Transverse colon (tissue), 4 donors: ENCODE results near the gene FAM9B. TPM values are rescaled to one million over a fixed set of nuclear protein-coding genes. Genes with fewer than 3 reads are reported as not detected.

ENCODE experiments used
- DNase-seq: peaks from one replicate; pipeline ENCODE4 v3.0.0-alpha.2; 2019
- H3K27ac ChIP-seq, 4 donors: fragments of 200-600 bp; sonication (generic); 2 replicates each; pipeline ENCODE4 v1.5.1; 2016 to 2018; ENCODE audit warnings: inconsistent platforms in 4 of 4
- H3K27me3 ChIP-seq: fragments of 200-600 bp; sonication (generic); 2 replicates; pipeline ENCODE4 v1.5.1; 2017; ENCODE audit warnings: inconsistent platforms
- H3K36me3 ChIP-seq, 4 donors: fragments of 200-600 bp; sonication (generic); 2 replicates each; pipeline ENCODE4 v1.5.1; 2017 to 2019; ENCODE audit warnings: inconsistent platforms in 4 of 4
- H3K4me1 ChIP-seq, 4 donors: fragments of 200-600 bp; sonication (generic); 2 replicates each; pipeline ENCODE4 v1.5.1; 2017 to 2020; ENCODE audit warnings: inconsistent platforms in 4 of 4
- H3K4me3 ChIP-seq, 4 donors: fragments of 200-600 bp; sonication (generic); 1 replicate in 1 of 4; 2 replicates in 3 of 4; pipeline versions ENCODE4 v1.5.1 to v1.6.1; 2017 to 2019; ENCODE audit warnings: inconsistent platforms in 4 of 4
- H3K9me3 ChIP-seq, 2 donors: fragments of 200-600 bp; sonication (generic); 2 replicates each; pipeline ENCODE4 v1.5.1; 2017 to 2019; ENCODE audit warnings: inconsistent platforms in 2 of 2
- EP300 ChIP-seq: sonication (generic); formaldehyde crosslinking; IDR thresholded peaks from one replicate; pipeline ENCODE4 v1.6.1; 2017; ENCODE audit warnings: antibody characterized with exemption, low read depth
- POLR2A ChIP-seq: fragments of 450-650 bp; IDR thresholded peaks from one replicate; pipeline ENCODE4 v1.6.1; 2016; ENCODE audit warnings: antibody characterized with exemption, mild to moderate bottlenecking, moderate library complexity
- POLR2AphosphoS5 ChIP-seq, 3 donors: sonication (generic); formaldehyde crosslinking; IDR thresholded peaks; one replicate each; pipeline ENCODE4 v1.6.1; 2016; ENCODE audit warnings: antibody characterized with exemption in 3 of 3
- WGBS, 2 donors: methylation state at CpG; one replicate each; pipeline ENCODE4 v1.1.5; 2018; ENCODE audit warnings: low coverage in 1 of 2; 5-methylcytosine and 5-hydroxymethylcytosine counted together
- in situ Hi-C, 4 donors: fragments of 200-750 bp; cut with MboI; loops; one replicate each; pipeline versions ENCODE4 v1.15.0 to v1.15.1; 2017; ENCODE audit warnings: low sequenced_read_pairs in 3 of 4, low pct_ligation_motif_present in 1 of 4, low pct_unique_long_range_greater_than_20kb in 1 of 4
- intact Hi-C: fragments of 100-400 bp; cut with DNase I; formaldehyde crosslinking; loops from one replicate; pipeline ENCODE4 v1.15.1; 2023; ENCODE audit warnings: low total_unique reads
- total RNA-seq, 4 donors: library from RNA; depleted of rRNA; stranded (reverse); fragments of >200 nt; gene quantifications; one replicate each; pipeline ENCODE4 v1.1.0, GENCODE V29; 2016
- TF ChIP-seq, protein P1 (sequence below), 5 experiments: fragments of 200-600 bp in 3 of 5; fragments of 450-650 bp in 2 of 5; sonication (generic) in 3 of 5; IDR thresholded peaks; 1 replicate in 2 of 5; 2 replicates in 3 of 5; pipeline ENCODE4 v1.5.1; 2016 to 2017; ENCODE audit warnings: antibody characterized with exemption in 5 of 5, inconsistent platforms in 3 of 5, mild to moderate bottlenecking in 2 of 5, moderate library complexity in 1 of 5

The FAM9B gene
- total RNA-seq, 4 donors from 2014 or later, result not detected

DNA sequence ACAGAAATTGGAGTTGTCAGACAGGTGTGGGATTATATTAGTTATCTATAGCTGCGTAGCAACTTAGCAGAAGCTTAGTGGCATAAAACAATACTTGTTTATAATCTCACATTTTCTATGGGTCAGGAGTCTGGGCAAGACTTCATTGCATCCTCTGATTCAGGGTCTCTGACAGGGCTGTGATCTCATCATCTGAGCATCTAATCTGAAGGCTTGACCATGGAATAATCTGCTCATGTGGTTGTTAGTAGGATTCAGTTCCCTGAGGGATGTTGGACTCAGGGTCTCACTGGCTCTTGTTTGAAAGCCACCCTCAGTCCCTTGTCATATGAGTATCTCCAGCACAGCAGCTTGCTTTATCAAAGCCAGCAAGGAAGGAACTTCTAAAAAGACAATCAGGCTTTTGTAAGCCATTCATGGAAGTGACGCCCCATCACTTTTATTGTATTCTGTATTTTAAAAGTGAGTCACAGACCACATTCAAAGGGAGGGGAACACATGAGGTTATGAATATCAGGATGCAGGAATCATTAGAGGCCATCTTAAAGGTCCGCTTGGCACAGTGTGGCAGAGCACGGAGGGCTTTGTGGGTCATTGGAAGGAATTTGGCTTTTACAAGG, 37.2 kb upstream of the FAM9B start:
- H3K4me1 ChIP-seq, result no peaks in the 10 kb centered on the region
- no peak overlapping the region for H3K27ac ChIP-seq
- H3K4me3 ChIP-seq, result no peak overlapping the region
- 75% methylated on average over 4 of the region's 4 CpGs for WGBS, 2 donors
- intact Hi-C loops, result no loop called here
- H3K36me3 ChIP-seq, result no peaks in the 10 kb centered on the region
- H3K9me3 ChIP-seq, result no peaks in the 10 kb centered on the region
- no peaks in the 10 kb centered on the region for H3K27me3 ChIP-seq
- no peak for TF ChIP-seq EP300
- TF ChIP-seq POLR2A, result no peak
- no peak for TF ChIP-seq POLR2AphosphoS5 (IDR thresholded peaks at IDR 0.05)
- TF ChIP-seq, protein P1, sequence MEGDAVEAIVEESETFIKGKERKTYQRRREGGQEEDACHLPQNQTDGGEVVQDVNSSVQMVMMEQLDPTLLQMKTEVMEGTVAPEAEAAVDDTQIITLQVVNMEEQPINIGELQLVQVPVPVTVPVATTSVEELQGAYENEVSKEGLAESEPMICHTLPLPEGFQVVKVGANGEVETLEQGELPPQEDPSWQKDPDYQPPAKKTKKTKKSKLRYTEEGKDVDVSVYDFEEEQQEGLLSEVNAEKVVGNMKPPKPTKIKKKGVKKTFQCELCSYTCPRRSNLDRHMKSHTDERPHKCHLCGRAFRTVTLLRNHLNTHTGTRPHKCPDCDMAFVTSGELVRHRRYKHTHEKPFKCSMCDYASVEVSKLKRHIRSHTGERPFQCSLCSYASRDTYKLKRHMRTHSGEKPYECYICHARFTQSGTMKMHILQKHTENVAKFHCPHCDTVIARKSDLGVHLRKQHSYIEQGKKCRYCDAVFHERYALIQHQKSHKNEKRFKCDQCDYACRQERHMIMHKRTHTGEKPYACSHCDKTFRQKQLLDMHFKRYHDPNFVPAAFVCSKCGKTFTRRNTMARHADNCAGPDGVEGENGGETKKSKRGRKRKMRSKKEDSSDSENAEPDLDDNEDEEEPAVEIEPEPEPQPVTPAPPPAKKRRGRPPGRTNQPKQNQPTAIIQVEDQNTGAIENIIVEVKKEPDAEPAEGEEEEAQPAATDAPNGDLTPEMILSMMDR (IDR thresholded peaks at IDR 0.05), result no peak
- in situ Hi-C loops, result no loop called here
- DNase-seq, result no peak

DNA sequence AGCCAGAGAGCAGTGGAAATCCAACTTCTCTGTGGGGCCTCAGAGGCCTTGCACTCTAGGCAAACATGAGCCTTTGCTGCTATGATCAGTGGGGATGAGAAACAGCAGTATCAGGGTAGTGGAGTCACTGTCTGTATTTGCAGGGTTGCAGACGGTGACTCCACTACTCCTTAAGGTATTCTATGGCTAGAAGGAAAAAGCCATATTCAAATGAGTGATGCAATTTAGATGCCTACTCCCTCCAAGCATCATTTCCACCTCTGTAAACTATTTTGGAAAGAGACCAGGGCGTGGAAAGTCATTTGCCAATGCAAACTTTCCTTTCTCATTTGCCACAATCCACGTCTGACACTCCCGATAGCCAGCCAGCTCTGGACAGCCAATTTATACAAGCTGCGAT, 35.6 kb upstream of the FAM9B start:
- WGBS, 2 donors, result 65% methylated on average over 5 of the region's 5 CpGs; no CpG with 5 or more reads in 1 of the 2 donors
- no peaks in the 10 kb centered on the region for H3K4me1 ChIP-seq
- H3K4me3 ChIP-seq, result no peak overlapping the region
- no peak for TF ChIP-seq EP300
- TF ChIP-seq, protein P1 (IDR thresholded peaks at IDR 0.05), result no peak
- no peak for TF ChIP-seq POLR2AphosphoS5 (IDR thresholded peaks at IDR 0.05)
- TF ChIP-seq POLR2A, result no peak
- intact Hi-C loops (no loop called here), in situ Hi-C loops (no loop called here)
- no peak for DNase-seq
- H3K36me3 ChIP-seq, result no peaks in the 10 kb centered on the region
- no peaks in the 10 kb centered on the region for H3K9me3 ChIP-seq
- H3K27me3 ChIP-seq, result no peaks in the 10 kb centered on the region
- no peak overlapping the region for H3K27ac ChIP-seq

DNA sequence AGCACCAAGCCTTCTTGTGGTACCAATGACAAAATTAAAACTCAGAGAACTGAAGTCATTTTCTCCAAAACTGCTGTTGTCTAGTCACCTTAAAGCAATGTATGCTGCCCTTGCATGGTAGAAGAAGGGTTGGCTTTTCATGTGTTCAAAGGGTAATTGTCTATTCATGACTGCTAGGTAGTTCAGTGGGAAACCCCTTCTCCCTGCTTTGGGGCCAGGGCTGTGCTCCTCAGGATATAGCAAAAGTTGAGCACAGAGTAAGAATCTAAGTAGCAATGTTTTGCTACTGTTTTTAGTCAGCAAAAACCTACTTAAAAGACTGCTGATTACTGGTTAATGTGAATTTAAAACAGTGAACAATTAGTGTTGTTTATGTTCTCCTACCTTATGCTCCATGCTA, 30.8 kb upstream of the FAM9B start:
- no peaks in the 10 kb centered on the region for H3K9me3 ChIP-seq

DNA sequence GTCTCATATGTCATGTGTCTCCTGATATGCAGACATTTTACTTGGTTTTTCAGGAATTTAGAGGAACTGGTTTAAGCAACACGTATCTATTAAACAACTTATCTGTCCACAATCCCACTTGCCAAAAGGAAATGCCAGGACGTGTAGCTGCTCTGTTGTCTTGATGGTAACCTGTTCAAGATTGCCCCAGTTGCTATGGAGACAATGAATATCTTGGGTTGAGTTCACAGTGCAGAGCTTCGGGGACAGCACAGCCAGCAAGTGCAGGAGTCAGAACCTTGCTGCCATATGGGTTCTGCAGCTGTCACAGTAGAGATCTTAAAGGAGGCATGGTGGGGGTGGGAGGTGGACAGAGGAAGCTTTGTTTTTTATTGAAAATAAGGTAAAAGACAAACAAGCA, 28.7 kb upstream of the FAM9B start:
- in situ Hi-C loops (no loop called here), intact Hi-C loops (no loop called here)
- 44 to 49% methylated on average over 2 to 3 of the region's 3 CpGs for WGBS, 2 donors
- H3K9me3 ChIP-seq, result no peaks in the 10 kb centered on the region
- H3K36me3 ChIP-seq, result no peaks in the 10 kb centered on the region
- H3K27me3 ChIP-seq, result no peaks in the 10 kb centered on the region
- DNase-seq, result no peak
- H3K27ac ChIP-seq, result no peak overlapping the region
- H3K4me3 ChIP-seq, result no peak overlapping the region
- no peaks in the 10 kb centered on the region for H3K4me1 ChIP-seq
- no peak for TF ChIP-seq POLR2A
- TF ChIP-seq, protein P1 (IDR thresholded peaks at IDR 0.05), result no peak
- TF ChIP-seq POLR2AphosphoS5 (IDR thresholded peaks at IDR 0.05), result no peak
- TF ChIP-seq EP300, result no peak

More for the DNA sequence above, 30.8 kb upstream of the FAM9B start:
- intact Hi-C loops, result no loop called here
- TF ChIP-seq EP300 (no peak), POLR2A (no peak)
- H3K4me3 ChIP-seq, result no peak overlapping the region
- in situ Hi-C loops, result no loop called here
- H3K4me1 ChIP-seq, result no peaks in the 10 kb centered on the region
- H3K27me3 ChIP-seq, result no peaks in the 10 kb centered on the region
- no peak overlapping the region for H3K27ac ChIP-seq
- H3K36me3 ChIP-seq, result no peaks in the 10 kb centered on the region
- no peak for DNase-seq

DNA sequence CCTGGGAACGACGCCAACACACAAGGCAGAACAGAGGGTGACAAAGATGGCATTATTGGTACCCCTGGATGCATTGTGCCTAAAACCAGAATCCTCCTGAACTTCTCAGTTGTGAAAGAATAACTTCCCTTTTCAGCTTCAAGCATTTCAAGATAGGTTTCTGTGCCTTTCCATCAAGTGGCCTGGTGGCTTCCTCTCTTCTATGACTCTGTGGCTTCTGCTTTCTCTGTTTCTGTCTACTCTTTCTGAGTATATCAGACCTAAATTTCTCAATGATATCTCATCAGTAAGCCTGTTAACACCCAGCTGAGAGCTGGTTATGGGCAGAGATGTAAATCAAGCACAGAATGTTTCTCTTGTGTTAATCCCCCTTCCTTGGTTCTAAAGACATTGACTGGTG, 21.4 kb upstream of the FAM9B start:
- Histone ChIP-seq H3K4me3 (no peak overlapping the region), H3K9me3 (no peaks in the 10 kb centered on the region), H3K27ac (no peak overlapping the region), H3K4me1 (no peaks in the 10 kb centered on the region), H3K27me3 (no peaks in the 10 kb centered on the region), H3K36me3 (no peaks in the 10 kb centered on the region)
- in situ Hi-C loops (no loop called here), intact Hi-C loops (no loop called here)
- WGBS, 2 donors, result 64% methylated on average over 2 of the region's 2 CpGs; no CpG with 5 or more reads in 1 of the 2 donors
- no peak for DNase-seq
- no peak for TF ChIP-seq POLR2AphosphoS5 (IDR thresholded peaks at IDR 0.05)
- TF ChIP-seq, protein P1 (IDR thresholded peaks at IDR 0.05), result no peak
- TF ChIP-seq POLR2A, result no peak
- no peak for TF ChIP-seq EP300
